OCI-LY1 (cell line): ENCODE measurements around the gene ILDR1.

ENCODE experiments used
- CTCF ChIP-seq: fragments of 200-600 bp; sonication (generic), shearing (Covaris generic); IDR thresholded peaks from 2 replicates; pipeline ENCODE4 v1.5.1; 2017; ENCODE audit warnings: mild to moderate bottlenecking, antibody characterized with exemption, low read length, moderate library complexity, mixed read lengths
- EZH2 ChIP-seq: fragments of 200-600 bp; sonication (generic), shearing (Covaris generic); IDR thresholded peaks from 2 replicates; pipeline ENCODE4 v1.8.0; 2017; ENCODE audit warnings: borderline replicate concordance, mixed run types, mild to moderate bottlenecking, antibody characterized with exemption, low read length, moderate library complexity, mixed read lengths

- no peak for TF ChIP-seq EZH2
- no peak for TF ChIP-seq CTCF
Measured at GRCh38 chr3:122019493-122019892, 2.6 kb downstream of the ILDR1 start.
